DMS79 (cell line): Measurements from ENCODE around the gene PIF1.
"Not testable (repeated sequence)": the region's sequence is repeated elsewhere in the genome, so short reads cannot be mapped to it uniquely, and the experiment has no call there.

Source experiments
- DNase-seq: peaks from one replicate; lab custom pipeline; 2025; lab: John Stamatoyannopoulos, UW

PIF1 gene

DNA sequence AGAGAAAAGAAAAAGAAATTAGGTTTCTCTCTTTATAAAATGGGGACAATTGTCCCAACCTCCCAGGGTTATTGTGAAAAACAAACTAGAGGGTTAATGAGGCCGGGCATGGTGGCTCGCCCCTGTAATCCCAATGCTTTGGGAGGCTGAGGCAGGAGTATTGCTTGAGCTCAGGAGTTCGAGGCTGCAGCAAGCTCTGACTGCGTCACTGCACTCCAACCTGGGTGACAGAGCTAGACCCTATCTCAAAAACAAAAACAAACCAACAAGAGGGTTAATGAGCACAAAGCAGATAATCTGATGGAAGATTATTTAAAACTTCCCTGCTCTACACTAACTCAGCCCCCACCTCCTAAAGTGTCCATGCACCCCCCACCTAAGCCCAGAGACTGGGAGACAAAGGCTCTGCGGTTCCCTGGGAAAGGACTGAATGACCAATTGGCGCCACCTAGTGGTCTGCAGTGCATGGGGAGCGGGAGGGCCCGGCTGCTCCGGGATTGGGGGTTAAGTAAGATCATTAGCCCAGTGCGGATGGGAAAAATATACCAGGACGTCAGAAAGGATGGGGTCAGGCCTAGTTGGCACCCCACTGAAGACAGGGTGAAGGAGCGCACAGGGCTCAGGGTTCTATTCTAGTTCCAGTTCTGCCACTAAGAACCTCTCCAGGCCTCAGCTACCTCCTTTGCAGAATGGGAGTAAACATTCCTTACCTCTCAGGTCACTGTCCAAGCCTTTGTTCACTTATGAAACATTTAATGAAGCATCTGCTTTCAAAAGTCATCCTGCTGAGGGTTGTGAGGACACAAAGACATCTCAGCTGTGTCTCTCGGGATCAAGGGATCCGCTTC lies 15.6 kb downstream of the PIF1 start:
- DNase-seq: no peak

GRCh38 chr15:64808785-64809453 lies 16.5 kb downstream of the PIF1 start:
- no peak for DNase-seq

GRCh38 chr15:64807751-64808222 lies 17.7 kb downstream of the PIF1 start:
- no peak for DNase-seq

DNA sequence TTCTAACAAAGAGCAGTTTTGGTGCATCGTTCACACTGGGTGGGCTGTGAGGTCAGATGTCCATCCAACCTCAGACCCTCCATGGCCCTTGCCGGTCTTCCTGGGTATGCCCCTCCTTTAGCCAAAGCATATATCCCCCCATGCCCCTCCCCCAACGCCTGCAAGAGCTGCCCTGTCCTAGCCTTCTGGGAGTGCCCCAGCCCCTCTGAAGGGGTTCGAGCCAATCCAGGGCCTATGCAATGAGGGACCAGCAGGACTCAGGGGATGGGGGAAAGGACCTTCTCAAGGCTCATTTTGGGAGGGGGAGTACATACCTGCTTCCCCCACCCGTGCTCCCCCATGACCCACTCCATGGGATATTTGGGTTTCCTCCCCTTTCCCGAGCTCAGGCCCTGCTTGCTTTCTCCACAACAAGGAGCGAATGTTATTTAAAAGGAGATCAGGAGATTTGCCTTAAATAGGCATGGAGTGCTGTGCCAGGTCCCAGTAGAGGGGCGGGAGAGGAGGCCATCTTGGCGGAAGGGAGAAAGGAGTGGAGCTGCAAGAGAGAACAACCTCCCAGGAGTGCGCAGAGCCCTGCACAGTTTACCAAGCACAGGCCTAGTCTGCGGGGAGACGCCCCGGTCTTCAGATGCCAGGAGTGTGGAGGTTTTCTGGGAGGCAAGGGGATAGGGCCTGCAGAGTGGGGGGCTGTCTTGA lies 18.2 kb downstream of the PIF1 start:
- DNase-seq: no peak

GRCh38 chr15:64806509-64806908 lies 18.9 kb downstream of the PIF1 start:
- DNase-seq: no peak

DNA sequence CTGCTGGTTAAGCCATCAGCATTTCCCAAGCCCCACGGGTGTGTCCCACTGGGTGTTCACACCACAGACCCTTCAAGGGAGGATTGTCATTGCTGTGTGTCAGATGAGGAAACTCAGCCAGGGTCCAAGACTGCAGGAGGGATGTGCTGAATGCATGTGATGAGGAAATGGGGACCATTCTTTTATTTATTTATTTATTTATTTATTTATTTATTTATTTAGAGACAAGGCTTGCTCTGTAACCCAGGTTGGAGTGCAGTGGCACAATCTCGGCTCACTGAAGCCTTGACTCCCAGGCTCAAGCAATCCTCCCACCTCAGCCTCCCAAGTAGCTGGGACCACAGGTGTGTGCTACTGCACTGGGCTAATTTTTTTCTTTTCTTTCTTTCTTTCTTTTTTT lies 20.8 kb downstream of the PIF1 start:
- DNase-seq: no peak

DNA sequence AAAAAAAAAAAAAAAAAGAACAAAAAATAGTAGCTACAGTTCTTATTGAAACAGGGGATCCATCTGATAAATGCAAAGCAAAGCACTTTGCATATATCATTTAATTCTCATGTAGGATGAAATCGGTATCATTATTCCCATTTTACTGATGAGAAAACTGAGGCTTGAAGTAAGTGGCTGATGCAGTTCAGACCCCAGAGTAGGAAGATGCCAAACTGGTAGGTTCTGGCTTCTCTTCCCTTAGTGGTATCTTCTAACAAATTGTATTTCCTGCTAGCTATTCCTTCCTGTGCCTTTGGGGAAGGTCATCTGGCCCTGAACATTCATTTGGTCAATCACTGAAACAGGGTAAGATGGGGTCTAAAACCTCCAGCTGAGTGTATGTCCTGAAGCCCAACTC lies 21.9 kb downstream of the PIF1 start:
- DNase-seq: no peak

DNA sequence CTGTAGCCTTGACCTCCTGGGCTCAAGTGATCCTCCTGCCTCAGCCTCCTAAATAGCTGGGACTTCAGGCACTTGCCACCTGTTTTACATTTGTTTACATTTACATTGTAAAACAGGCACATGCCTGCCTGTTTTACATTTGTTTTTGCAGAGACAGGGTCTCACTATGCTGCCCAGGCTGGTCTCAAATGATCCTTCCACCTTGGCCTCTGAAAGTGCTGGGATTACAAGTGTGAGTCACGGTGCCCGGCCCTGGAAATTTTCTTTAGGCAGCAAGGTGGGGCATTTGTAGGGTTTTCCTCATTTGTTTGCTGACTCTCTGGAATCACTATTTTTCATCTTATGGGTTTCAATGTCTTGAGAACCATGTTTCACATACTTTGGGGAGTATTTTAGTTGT lies 25.0 kb downstream of the PIF1 start:
- DNase-seq: no peak

DNA sequence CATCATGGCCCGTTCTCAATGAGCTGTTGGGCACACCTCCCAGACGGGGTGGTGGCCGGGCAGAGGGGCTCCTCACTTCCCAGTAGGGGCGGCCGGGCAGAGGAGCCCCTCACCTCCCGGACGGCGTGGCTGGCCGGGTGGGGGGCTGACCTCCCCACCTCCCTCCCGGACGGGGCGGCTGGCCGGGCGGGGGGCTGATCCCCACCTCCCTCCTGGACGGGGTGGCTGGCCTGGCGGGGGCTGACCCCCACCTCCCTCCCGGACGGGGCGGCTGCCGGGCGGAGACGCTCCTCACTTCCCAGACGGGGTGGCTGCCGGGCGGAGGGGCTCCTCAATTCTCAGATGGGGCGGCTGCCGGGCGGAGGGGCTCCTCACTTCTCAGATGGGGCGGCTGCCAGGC lies 26.5 kb downstream of the PIF1 start:
- DNase-seq: not testable (repeated sequence)

GRCh38 chr15:64795921-64796320 lies 29.5 kb downstream of the PIF1 start:
- not testable (repeated sequence) for DNase-seq

DNA sequence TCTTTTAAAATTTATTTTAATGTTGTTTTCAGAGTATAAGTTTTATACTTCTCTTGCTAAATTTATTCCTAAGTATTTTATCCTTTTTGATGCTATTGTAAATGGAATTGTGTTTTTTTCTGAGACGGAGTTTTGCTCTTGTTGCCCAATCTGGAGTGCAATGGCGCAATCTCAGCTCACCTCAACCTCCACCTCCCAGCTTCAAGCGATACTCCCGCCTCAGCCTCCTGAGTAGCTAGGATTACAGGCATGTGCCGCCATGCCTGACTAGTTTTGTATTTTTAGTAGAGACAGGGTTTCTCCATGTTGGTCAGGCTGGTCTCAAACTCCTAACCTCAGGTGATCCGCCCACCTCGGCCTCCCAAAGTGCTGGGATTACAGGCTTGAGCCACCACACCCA lies 30.1 kb downstream of the PIF1 start:
- not testable (repeated sequence) for DNase-seq

GRCh38 chr15:64792282-64792681 lies 33.2 kb downstream of the PIF1 start:
- no peak for DNase-seq

DNA sequence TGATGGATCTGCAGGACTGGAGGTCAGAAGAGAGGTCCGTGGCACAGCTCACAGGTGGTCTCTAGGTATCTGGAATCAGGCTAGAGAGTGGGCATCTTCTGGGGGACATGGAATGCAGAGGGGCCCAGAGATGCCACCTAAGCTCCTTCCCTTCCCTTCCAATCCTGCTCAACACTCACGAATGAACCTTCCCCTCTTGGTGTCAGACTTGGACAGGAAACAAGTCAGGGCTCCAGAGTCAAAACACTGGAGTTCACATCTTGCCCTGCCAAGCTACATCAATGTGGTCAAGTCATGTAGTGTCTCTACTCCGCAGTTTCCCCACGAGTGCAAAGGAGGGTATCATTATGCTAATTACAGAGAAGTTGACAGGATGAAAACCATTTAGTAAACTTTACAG lies 34.0 kb downstream of the PIF1 start:
- DNase-seq: no peak

GRCh38 chr15:64783796-64784195 lies 41.7 kb downstream of the PIF1 start:
- DNase-seq: no peak

- no peak for DNase-seq
These were observed 42.7 kb downstream of the PIF1 start for GRCh38 chr15:64782751-64783150.

- no peak for DNase-seq
These were observed 44.1 kb downstream of the PIF1 start for GRCh38 chr15:64781299-64781698.

- DNase-seq: no peak
These were observed 44.8 kb downstream of the PIF1 start for GRCh38 chr15:64780600-64781156.

DNA sequence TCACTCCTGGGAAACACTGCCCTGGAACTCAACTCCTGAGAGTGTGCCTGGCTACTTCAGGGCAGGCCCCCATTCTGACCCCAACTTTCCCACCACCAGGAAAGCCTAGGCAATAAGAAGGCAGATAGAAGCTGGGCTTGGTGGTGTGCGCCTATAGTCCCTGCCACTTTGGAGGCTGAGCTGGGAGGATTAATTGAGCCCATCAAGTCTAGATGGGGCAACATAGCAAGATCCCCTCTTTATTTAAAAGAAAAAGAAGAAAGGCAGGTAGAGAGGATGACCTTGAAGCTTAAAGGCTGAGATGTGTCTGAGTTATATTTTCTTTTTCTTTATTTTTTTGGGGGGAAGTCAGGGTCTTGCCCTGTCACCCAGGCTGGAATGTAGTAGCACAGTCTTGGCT lies 45.8 kb downstream of the PIF1 start:
- DNase-seq: no peak

- DNase-seq: no peak
These were observed 46.4 kb downstream of the PIF1 start for GRCh38 chr15:64779024-64779423.

DNA sequence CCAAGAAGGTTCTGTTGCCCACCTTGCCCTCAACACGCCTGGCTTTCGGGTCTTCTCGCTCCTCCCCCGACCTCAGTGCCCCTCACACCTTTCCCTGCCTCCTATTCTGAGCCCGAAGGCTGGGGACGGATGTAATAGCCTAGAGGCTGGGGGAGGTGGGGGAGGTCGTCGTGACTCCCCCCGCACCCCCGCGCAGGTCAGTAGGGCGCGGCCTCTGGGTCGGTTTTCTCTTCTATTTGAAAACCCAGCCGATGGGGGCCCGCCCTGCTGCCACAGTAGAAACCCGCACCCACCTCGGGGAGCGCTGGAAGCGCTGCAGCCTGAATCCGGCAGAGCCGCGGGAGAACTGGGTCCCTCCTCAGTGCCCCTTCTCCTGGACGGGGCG lies 49.1 kb downstream of the PIF1 start:
- no peak for DNase-seq

DNA sequence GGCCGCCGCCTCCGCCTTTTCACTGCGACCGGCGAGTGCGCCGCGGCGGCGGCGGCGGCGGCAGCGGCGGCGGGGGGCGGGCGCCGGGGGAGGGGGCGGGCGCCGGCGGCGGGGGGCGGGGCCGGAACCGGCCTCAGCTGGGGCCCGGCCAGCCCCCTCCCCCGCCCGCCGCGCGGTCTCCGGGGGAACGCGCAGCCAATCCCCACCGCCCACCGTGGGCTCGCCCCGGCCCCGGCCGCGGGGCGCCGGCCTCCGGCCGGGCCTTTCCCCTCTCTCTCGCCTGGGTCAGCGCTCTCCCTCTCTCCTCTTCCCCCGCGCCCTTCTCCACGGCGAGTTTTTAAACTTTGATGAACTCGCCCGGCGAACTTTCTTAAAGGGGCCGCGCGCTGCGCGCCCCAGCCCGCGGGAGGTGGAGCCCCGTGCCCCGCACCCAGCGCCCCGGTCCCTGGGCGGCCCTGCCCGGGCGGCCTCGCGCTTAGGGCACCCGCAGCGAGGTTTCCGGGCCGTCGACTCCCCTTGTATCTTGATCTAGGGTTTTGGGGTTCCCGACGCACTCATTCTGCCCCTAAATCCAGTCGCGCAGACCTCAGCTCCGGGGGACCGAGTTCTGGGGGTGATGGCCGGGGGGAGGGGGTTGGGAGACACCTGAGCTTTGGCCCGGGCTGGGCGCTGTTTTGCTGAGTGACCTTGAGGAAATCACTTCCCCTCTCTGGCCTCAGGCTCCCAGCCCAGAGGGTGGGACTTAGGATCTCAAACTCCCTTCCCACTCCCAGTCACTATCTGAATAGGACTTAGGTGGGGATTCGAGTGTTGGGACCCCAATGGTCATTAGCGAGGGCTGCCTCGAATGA lies 49.7 kb downstream of the PIF1 start, which contains the start of gene RBPMS2:
RBPMS2 (minus strand) TSS at position 39 of the 851 bp plus-strand sequence. CDS start 270 bp downstream, outside the sequence.
- no peak for DNase-seq
